ENCODE measurements around the gene RELL1. TPM values are rescaled to one million over a fixed set of nuclear protein-coding genes. Genes with fewer than 3 reads are reported as not detected.

RELL1 gene
- total RNA-seq, result 39.8 and 41.7 TPM in 2 replicates

GRCh38 chr4:37686373-37687193 lies at the start of gene RELL1:
Gene RELL1 (minus strand): TSS chr4:37686376. CDS start chr4:37686287, 89 bp downstream.
- intact Hi-C loops (cut with micrococcal nuclease), result loop anchor here (1.0 to 10.0 kb wide), 18 partner anchors 29 to 1666 kb away; partner anchors contain the start of genes DTHD1, PGM2, TBC1D1 and TLR1

- intact Hi-C loops (cut with micrococcal nuclease), result no loop called here
Measured at GRCh38 chr4:37735578-37735977, 49.4 kb upstream of the RELL1 start.

DNA sequence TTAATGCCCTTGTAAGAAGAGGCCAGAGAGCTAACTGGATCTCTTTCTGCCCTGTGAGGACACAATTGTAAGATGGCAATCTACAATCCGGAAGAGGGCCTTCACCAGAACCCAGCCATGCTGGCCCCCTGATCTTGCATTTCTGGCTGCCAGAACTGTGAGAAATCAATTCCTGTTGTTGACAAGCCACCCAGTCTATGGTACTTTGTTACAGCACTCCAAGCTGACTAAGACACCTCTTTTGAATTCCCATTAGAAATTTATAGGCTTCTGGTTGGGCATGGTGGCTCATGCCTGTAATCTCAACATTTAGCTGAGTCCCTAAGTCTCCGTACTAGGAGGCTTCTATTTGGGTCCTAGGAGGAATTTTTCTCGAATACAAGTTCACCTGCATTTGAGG lies 48.8 kb upstream of the RELL1 start:
- intact Hi-C loops (cut with micrococcal nuclease), result no loop called here

- intact Hi-C loops (cut with micrococcal nuclease), result no loop called here
Measured at GRCh38 chr4:37733240-37733867, 47.2 kb upstream of the RELL1 start.

DNA sequence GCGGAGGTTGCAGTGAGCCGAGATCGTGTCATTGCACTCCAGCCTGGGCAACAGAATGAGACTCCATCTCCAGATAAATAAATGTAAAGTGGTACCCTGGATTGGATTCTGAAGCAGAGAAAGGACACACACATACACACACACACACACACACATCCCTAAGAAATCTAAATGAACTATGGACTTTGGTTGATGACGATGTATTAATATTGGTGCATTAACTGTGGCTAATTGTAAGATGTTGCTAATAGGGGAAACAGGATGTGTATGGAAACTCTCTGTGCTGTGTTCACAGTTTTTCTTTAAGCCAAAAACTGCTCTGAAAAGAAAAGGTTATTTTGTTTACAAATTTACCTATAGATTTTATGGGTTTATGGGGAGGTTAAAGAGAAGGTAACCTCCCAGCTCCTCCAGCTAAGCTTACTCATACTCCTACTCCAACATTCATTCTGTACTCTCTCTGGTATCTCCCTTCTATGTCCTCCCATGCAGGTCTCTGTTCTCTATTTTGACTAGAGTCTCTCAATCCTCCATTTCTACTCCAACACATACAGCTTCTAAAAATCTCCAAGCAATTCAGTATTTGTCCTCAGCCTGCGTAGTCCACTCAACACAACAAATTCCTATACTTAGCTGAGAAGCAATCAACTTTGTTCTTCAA lies 46.5 kb upstream of the RELL1 start:
- intact Hi-C loops (cut with micrococcal nuclease), result no loop called here

- intact Hi-C loops (cut with micrococcal nuclease), result no loop called here
Measured at GRCh38 chr4:37729649-37730004, 43.5 kb upstream of the RELL1 start.

DNA sequence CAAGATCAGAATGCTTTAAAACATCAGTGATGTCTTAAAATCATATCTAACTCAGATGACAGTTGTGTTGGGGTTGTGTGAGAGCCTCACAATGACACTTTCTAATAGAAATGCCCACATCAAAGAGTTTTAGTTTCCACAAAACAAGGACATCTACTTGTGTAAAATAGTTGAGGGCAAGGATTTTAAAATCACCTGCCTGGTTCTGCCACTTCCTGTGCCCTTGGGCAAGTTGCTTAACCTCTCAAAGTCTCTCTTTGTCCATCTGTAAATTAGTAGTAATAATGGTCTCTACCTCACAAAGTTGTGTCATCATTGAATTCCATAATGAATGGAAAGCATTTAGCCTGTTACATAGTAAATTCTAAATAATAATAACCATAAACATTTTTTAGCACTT lies 41.9 kb upstream of the RELL1 start:
- intact Hi-C loops (cut with micrococcal nuclease), result no loop called here

DNA sequence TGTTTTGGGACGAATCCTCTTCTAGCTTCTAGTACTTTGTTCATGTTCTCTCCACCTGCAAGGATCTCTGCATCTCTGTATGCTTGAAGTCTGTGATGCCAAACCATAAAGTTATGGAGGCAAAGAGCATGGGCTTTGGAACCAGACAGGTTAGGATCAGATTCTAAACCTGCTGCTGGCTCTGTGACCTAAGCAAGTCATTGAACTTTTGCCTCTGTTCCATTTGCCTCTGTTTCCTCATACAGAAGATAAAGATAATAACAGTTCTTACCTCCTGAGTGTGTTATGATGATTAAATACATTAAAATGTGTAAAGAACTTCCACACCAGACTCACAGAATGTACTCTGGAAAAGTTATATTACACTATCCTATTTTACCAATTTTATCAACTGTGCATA lies 41.5 kb upstream of the RELL1 start:
- intact Hi-C loops (cut with micrococcal nuclease), result no loop called here

- intact Hi-C loops (cut with micrococcal nuclease), result no loop called here
Measured at GRCh38 chr4:37726666-37727065, 40.5 kb upstream of the RELL1 start.

DNA sequence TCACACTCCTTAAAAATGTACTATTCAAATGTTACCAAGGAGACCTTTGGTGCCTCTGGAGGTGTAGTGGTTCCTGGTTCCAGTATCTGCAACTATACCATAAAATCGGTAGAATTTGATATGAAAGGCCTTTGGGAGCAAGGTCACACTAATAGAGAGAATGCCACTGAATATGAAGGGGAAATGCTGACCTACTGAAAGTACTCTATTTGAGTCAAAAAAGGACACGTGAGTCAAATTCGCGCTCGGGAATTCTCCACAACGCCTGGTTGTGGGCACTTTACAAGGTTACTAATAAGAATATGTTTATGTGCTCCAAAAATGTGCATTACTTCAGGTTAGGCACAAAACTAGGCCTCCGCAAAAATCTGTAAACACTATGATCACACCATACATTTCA lies 39.5 kb upstream of the RELL1 start:
- intact Hi-C loops (cut with micrococcal nuclease), result no loop called here

DNA sequence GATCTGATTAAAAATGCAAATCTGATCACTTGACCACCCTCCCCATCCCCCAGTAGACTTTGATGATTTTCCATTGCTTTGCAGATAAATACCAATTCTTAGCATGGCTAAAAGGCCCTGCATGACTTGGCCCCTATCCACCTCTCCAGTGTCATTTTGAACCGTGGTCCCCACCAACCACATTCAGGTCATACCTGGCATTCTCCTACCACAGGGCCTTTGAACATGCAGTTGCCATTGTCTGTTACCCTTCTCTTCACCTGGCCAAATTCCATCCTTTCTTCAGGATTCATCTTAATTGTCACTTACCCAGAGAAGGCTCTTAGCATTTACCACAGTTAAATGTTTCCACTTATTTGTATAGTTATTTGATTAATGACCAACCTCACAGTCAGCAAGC lies 36.9 kb upstream of the RELL1 start:
- intact Hi-C loops (cut with micrococcal nuclease), result no loop called here

GRCh38 chr4:37721995-37722638 lies 35.9 kb upstream of the RELL1 start:
- intact Hi-C loops (cut with micrococcal nuclease), result no loop called here

DNA sequence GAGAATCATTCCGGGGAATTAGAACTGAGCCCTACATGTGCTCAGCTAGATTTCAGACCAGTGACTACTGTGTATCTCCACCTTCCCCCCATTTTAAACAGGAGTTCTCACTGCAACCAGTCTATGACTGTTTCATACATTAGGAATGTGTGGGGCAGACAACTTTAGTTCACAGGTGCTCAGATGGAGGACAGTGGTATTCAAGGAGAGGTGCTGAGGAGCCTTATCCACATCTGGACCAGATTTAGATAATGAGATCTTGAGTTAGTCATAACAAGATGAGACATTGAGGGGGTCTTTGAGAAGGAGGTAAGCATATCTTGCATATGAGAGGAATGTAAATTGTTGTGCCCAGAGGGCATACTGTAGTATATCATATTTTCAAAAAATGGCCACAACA lies 32.8 kb upstream of the RELL1 start:
- intact Hi-C loops (cut with micrococcal nuclease), result loop anchor here (10.0 kb wide), 1 partner anchor 264 kb away; a partner anchor contains a TSS

DNA sequence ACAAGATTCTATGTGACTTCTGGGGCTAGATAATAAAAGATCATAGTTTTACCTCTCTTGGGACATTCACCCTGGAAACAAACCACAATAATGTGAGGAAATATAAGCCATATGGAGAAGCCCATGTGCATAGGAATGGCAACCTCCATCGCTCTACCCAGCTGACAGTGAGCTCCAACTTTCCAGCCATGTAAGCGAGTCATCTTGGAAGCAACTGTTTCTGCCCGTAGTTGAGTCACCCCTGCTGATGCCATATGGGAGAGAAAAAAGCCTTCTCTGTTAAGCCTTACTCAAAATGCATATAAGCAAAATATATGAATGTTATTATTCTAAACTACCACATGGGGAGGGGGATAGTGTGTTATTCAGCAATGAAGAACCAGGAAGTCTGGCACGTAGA lies 31.4 kb upstream of the RELL1 start:
- intact Hi-C loops (cut with micrococcal nuclease), result loop anchor here (2.0 to 10.0 kb wide), 2 partner anchors 41 to 263 kb away; a partner anchor contains a TSS

DNA sequence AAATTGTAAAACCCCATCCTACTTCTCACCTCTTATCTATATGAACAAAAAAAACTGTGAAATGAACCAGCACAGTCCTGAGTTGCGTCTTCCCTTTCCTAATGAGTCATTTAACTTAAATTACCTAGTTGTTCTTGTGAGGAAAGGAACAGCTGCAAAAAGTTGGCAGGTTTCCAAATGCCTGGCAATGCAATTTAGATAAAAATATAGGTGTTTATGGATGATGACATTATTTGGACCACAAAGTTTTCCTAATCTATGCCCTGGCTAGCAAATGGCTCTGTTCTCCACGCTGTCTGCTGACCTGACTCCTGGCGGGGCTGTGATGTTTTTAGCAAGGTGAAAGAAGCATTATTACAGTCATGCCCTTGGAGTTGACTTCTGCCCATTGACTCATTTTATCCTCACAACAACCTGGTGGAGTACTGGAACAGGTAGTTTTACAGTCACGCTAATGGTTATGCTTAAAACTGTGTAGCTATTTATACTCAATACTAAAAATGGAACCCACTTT lies 29.8 kb upstream of the RELL1 start:
- intact Hi-C loops (cut with micrococcal nuclease), result loop anchor here (1.0 to 10.0 kb wide), 3 partner anchors 30 to 261 kb away; partner anchors contain the start of gene RELL1

DNA sequence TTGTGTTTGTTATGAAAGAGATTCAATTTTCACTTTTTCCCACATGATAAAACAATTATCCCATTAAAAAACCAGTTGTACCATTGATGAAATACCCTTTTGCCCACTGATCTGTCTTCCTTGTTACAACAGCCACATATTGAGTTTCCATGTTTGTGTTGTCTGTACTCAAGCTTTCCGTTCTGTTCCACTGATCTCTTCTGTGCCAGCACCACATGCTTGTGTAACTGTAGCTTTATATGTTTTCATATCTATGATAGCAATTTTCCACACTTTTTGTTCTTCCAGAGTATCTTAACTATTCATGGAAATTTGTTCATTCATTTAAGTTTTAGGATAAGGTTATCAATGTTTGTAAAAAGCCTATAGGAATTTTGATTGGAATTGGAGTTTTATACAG lies 24.3 kb upstream of the RELL1 start:
- intact Hi-C loops (cut with micrococcal nuclease), result loop anchor here (10.0 kb wide), 1 partner anchor 256 kb away; a partner anchor contains a TSS

GRCh38 chr4:37706032-37706431 lies 19.9 kb upstream of the RELL1 start:
- intact Hi-C loops (cut with micrococcal nuclease), result no loop called here

DNA sequence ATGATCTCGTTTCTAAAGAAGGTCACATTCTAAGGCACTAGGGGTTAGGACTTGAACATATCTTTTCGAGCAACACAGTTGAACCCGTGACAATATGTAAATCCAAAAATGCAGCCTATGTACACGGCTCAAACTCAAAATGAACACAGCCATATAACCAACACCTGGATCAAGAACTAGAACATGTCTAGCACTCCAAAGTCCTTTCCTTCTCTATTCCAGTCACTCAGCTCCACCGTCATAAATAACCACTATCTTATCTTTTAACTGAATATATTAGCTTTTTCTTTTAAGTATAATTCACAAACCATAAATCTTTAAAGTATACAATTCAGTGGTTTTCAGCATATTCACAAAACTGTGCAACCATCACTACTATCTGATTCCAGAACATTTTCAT lies 19.4 kb upstream of the RELL1 start:
- intact Hi-C loops (cut with micrococcal nuclease), result no loop called here

- intact Hi-C loops (cut with micrococcal nuclease), result no loop called here
Measured at GRCh38 chr4:37699868-37700481, 13.8 kb upstream of the RELL1 start.

DNA sequence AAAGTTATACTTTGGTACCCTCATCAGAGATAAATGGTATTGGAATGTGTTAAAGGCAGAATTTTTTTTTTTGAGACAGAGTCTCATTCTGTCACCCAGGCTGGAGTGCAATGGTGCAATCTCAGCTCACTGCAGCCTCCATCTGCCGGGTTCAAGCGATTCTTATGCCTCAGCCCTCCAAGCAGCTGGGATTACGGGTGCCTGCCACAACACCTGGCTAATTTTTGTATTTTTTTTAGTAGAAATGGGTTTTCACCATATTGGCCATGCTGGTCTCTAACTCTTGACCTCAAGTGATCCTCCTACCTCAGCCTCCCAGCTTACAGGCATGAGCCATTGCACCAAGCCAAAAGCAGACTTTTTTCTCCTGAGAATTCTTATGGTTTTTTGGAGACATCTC lies 11.4 kb upstream of the RELL1 start:
- intact Hi-C loops (cut with micrococcal nuclease), result no loop called here

Measured in T-helper 1 cell treated with Interleukin-12 subunit alpha and Interleukin-12 subunit beta and Interleukin-4 antibody, amounts not matched to agents 30 ng/mL and 1 ng/mL, for 36 hours (primary cell).